ENCODE results near the gene SPATA21. TPM values are rescaled to one million over a fixed set of nuclear protein-coding genes. Genes with fewer than 3 reads are reported as not detected.

Gene SPATA21
- total and polyA plus RNA-seq, 4 donors = 0.08 to 0.42 TPM; not detected in 2

DNA sequence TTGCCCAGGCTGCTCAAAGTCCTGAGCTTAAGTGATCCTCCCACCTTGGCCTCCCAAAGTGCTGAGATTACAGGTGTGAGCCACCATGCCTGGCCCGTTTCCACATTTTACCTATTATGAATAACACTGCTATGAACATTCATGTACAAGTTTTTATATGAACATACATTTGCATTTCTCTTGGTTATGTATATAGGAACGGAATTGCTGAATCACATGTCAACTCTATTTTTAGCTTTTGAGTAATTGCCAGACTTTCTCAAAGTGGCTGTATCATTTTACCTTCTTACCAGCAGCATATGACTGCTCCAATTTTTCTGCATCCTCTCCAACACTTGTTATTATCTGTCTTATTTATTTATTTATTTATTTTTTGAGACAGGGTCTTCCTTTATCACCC lies 2.7 kb downstream of the SPATA21 start:
- H3K36me3 ChIP-seq (ENCODE audit: control insufficient read depth in 4 of 4, insufficient read depth in 3 of 4, low read depth in 1 of 4, low read length in 3 of 4) = no peaks in the 10 kb centered on the region
- WGBS = 68% methylated on average over 2 of the region's 2 CpGs

GRCh38 chr1:16434007-16434406 lies 3.2 kb downstream of the SPATA21 start:
- 98% methylated on average over 4 of the region's 4 CpGs for WGBS
- H3K36me3 ChIP-seq (ENCODE audit: control insufficient read depth in 4 of 4, insufficient read depth in 3 of 4, low read depth in 1 of 4, low read length in 3 of 4) = no peaks in the 10 kb centered on the region
- H3K9ac ChIP-seq (ENCODE audit: low read depth in 1 of 2, low read length in 2 of 2) = no peak overlapping the region
- DNase-seq (ENCODE audit: low spot score) = no peak
- H3K27ac ChIP-seq (ENCODE audit: low read depth in 1 of 2, low read length in 2 of 2) = no peak overlapping the region
- no peaks in the 10 kb centered on the region for H3K4me1 ChIP-seq (ENCODE audit: control insufficient read depth in 4 of 4, insufficient read depth in 4 of 4, low read length in 3 of 4)
- no peaks in the 10 kb centered on the region for H3K9me3 ChIP-seq (ENCODE audit: control insufficient read depth in 4 of 4, low read length in 3 of 4)
- no peak overlapping the region for H3K4me3 ChIP-seq (ENCODE audit: low read depth in 1 of 3, low read length in 3 of 3)
- no peaks in the 10 kb centered on the region for H3K27me3 ChIP-seq (ENCODE audit: control insufficient read depth in 4 of 4, insufficient read depth in 4 of 4, low read length in 3 of 4)
- TF ChIP-seq, protein P1, sequence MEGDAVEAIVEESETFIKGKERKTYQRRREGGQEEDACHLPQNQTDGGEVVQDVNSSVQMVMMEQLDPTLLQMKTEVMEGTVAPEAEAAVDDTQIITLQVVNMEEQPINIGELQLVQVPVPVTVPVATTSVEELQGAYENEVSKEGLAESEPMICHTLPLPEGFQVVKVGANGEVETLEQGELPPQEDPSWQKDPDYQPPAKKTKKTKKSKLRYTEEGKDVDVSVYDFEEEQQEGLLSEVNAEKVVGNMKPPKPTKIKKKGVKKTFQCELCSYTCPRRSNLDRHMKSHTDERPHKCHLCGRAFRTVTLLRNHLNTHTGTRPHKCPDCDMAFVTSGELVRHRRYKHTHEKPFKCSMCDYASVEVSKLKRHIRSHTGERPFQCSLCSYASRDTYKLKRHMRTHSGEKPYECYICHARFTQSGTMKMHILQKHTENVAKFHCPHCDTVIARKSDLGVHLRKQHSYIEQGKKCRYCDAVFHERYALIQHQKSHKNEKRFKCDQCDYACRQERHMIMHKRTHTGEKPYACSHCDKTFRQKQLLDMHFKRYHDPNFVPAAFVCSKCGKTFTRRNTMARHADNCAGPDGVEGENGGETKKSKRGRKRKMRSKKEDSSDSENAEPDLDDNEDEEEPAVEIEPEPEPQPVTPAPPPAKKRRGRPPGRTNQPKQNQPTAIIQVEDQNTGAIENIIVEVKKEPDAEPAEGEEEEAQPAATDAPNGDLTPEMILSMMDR (IDR thresholded peaks at IDR 0.05; ENCODE audit: low read depth, low read length, missing input control) = no peak
- TF ChIP-seq EGR1 (IDR thresholded peaks at IDR 0.05; ENCODE audit: low read depth in 2 of 2) = no peak
- TF ChIP-seq RAD21 (IDR thresholded peaks at IDR 0.05) = no peak
- TF ChIP-seq HNF4A (conservative IDR thresholded peaks at IDR 0.05) = no peak
- TF ChIP-seq JUND (IDR thresholded peaks at IDR 0.05) = no peak
- TF ChIP-seq HNF4G (IDR thresholded peaks at IDR 0.05) = no peak
- TF ChIP-seq FOXA1 (IDR thresholded peaks at IDR 0.05) = no peak
- TF ChIP-seq ATF3 (IDR thresholded peaks at IDR 0.05) = no peak
- TF ChIP-seq YY1 (IDR thresholded peaks at IDR 0.05) = no peak
- TF ChIP-seq, protein P2, sequence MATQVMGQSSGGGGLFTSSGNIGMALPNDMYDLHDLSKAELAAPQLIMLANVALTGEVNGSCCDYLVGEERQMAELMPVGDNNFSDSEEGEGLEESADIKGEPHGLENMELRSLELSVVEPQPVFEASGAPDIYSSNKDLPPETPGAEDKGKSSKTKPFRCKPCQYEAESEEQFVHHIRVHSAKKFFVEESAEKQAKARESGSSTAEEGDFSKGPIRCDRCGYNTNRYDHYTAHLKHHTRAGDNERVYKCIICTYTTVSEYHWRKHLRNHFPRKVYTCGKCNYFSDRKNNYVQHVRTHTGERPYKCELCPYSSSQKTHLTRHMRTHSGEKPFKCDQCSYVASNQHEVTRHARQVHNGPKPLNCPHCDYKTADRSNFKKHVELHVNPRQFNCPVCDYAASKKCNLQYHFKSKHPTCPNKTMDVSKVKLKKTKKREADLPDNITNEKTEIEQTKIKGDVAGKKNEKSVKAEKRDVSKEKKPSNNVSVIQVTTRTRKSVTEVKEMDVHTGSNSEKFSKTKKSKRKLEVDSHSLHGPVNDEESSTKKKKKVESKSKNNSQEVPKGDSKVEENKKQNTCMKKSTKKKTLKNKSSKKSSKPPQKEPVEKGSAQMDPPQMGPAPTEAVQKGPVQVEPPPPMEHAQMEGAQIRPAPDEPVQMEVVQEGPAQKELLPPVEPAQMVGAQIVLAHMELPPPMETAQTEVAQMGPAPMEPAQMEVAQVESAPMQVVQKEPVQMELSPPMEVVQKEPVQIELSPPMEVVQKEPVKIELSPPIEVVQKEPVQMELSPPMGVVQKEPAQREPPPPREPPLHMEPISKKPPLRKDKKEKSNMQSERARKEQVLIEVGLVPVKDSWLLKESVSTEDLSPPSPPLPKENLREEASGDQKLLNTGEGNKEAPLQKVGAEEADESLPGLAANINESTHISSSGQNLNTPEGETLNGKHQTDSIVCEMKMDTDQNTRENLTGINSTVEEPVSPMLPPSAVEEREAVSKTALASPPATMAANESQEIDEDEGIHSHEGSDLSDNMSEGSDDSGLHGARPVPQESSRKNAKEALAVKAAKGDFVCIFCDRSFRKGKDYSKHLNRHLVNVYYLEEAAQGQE (IDR thresholded peaks at IDR 0.05) = no peak
- TF ChIP-seq NR2F2 (IDR thresholded peaks at IDR 0.05) = no peak
- no peak for TF ChIP-seq SP1 (IDR thresholded peaks at IDR 0.05)
- TF ChIP-seq ZBTB33 (IDR thresholded peaks at IDR 0.05) = no peak

More for the DNA sequence above, 2.7 kb downstream of the SPATA21 start:
- no peak overlapping the region for H3K4me3 ChIP-seq (ENCODE audit: low read depth in 1 of 3, low read length in 3 of 3)
- no peak overlapping the region for H3K9ac ChIP-seq (ENCODE audit: low read depth in 1 of 2, low read length in 2 of 2)
- no peak overlapping the region for H3K27ac ChIP-seq (ENCODE audit: low read depth in 1 of 2, low read length in 2 of 2)
- no peaks in the 10 kb centered on the region for H3K27me3 ChIP-seq (ENCODE audit: control insufficient read depth in 4 of 4, insufficient read depth in 4 of 4, low read length in 3 of 4)
- H3K9me3 ChIP-seq (ENCODE audit: control insufficient read depth in 4 of 4, low read length in 3 of 4) = no peaks in the 10 kb centered on the region
- H3K4me1 ChIP-seq (ENCODE audit: control insufficient read depth in 4 of 4, insufficient read depth in 4 of 4, low read length in 3 of 4) = no peaks in the 10 kb centered on the region
- TF ChIP-seq JUND (IDR thresholded peaks at IDR 0.05) (no peak), HNF4A (conservative IDR thresholded peaks at IDR 0.05) (no peak), FOXA2 (IDR thresholded peaks at IDR 0.05) (no peak), NR2F2 (IDR thresholded peaks at IDR 0.05) (no peak), ZBTB33 (IDR thresholded peaks at IDR 0.05) (no peak)
- TF ChIP-seq, protein P2 (IDR thresholded peaks at IDR 0.05) = no peak
- DNase-seq (ENCODE audit: low spot score) = no peak
